Activated T-helper 1 cell treated with anti-CD3 and anti-CD28 coated beads, Interleukin-12 subunit alpha, Interleukin-12 subunit beta, Interleukin-2, Interleukin-4 antibody, amounts not matched to agents 30 ng/mL and 10 ng/mL and 1 ng/mL, durations not matched to agents 14 hours and 24 hours and 36 hours (primary cell): ENCODE results near the gene TEX22. TPM values are rescaled to one million over a fixed set of nuclear protein-coding genes. Genes with fewer than 3 reads are reported as not detected.

ENCODE experiments used
- DNase-seq: peaks from one replicate; pipeline ENCODE4 v3.0.0; 2021; ENCODE audit warnings: low spot score
- H3K27ac Mint-ChIP-seq: one replicate; pipeline ENCODE4 v1.8.0; 2021; ENCODE audit warnings: mild to moderate bottlenecking, mixed read lengths
- H3K27me3 Mint-ChIP-seq: one replicate; pipeline ENCODE4 v1.8.0; 2022; ENCODE audit warnings: mild to moderate bottlenecking, moderate library complexity, mixed read lengths; ENCODE audit not compliant: insufficient read depth
- H3K36me3 Mint-ChIP-seq: one replicate; pipeline ENCODE4 v1.8.0; 2021; ENCODE audit warnings: low read depth, mixed read lengths
- H3K4me1 Mint-ChIP-seq: one replicate; pipeline ENCODE4 v1.8.0; 2021; ENCODE audit warnings: low read depth, mixed read lengths
- H3K4me3 Mint-ChIP-seq: one replicate; pipeline ENCODE4 v1.8.0; 2021; ENCODE audit warnings: mild to moderate bottlenecking, moderate library complexity, mixed read lengths
- H3K9me3 Mint-ChIP-seq: one replicate; pipeline ENCODE4 v1.8.0; 2021; ENCODE audit warnings: mixed read lengths
- intact Hi-C: fragments of 100-400 bp; cut with micrococcal nuclease; formaldehyde crosslinking; loops from one replicate; pipeline ENCODE4 v1.15.1; 2024
- total RNA-seq: library from RNA; stranded (reverse); gene quantifications from 2 replicates; pipeline ENCODE4 v1.2.3, GENCODE V29; 2022

TEX22 gene
- total RNA-seq, 1 donor from 2014 or later = 7.4 TPM

DNA sequence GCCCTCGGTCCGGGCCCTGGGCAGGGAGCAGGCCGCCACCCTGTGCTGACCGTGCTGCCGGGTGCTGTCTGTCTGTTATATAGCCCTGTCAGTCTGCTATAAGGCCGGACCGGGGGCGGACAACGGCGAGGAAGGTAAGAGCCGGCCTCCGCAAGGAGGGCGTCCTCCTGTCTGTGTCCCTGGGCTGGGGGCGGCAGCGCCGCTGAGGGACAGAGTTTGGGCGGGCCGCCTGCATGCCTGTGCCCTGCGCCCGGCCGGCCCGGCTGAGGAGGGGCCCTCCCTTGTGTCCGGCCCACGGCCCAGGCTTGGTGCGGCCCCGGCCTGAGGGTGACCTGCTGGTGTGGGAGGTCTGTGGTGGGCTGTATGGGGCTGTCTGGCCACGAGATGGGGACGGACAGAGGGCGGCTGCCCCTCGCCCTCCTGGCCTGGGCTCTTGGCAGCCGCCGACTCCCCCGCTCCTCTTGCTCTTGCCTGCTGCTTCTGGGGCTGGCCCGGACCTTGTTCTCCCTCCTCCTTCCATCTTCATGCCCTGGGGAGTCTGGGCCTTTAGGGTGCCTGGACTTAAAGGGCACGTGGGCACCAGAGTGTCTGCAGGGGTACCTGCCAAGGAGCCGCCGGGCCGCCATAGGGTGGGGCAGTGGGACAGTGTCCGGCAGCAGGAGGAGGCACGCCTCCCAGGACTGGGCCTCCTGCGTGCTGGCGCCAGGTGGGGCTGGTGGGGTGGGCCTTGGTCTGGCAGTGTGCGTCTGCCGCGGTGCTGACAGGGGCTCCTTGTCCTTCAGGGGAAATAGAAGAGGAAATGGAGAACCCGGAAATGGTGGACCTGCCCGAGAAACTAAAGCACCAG lies 51.2 kb downstream of the TEX22 start:
- Mint-ChIP-seq H3K36me3 (peaks cover 2% of the 10 kb centered on the region), H3K9me3 (no peaks in the 10 kb centered on the region), H3K27me3 (no peaks in the 10 kb centered on the region), H3K27ac (no peak overlapping the region), H3K4me1 (no peaks in the 10 kb centered on the region), H3K4me3 (no peak overlapping the region)
- no peak for DNase-seq
- intact Hi-C loops = no loop called here

DNA sequence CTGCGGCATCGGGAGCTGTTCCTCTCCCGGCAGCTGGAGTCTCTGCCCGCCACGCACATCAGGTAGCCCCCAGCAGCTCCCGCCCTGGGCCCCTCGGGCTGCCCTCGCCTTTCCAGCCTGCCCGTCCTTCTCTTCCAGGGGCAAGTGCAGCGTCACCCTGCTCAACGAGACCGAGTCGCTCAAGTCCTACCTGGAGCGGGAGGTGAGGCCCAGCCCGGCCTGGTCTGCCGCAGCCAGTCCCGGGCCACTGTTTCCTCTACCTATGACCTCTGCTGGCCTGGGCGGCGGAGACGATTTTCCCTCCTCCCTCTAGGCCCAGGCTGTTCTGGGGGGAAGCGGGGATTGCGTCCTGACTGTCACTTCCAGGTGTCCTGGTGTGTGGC lies 51.8 kb downstream of the TEX22 start:
- H3K27ac Mint-ChIP-seq = no peak overlapping the region
- no peaks in the 10 kb centered on the region for H3K9me3 Mint-ChIP-seq
- no peaks in the 10 kb centered on the region for H3K4me1 Mint-ChIP-seq
- intact Hi-C loops = no loop called here
- H3K36me3 Mint-ChIP-seq = peaks cover 2% of the 10 kb centered on the region
- no peaks in the 10 kb centered on the region for H3K27me3 Mint-ChIP-seq
- no peak for DNase-seq
- H3K4me3 Mint-ChIP-seq = no peak overlapping the region

DNA sequence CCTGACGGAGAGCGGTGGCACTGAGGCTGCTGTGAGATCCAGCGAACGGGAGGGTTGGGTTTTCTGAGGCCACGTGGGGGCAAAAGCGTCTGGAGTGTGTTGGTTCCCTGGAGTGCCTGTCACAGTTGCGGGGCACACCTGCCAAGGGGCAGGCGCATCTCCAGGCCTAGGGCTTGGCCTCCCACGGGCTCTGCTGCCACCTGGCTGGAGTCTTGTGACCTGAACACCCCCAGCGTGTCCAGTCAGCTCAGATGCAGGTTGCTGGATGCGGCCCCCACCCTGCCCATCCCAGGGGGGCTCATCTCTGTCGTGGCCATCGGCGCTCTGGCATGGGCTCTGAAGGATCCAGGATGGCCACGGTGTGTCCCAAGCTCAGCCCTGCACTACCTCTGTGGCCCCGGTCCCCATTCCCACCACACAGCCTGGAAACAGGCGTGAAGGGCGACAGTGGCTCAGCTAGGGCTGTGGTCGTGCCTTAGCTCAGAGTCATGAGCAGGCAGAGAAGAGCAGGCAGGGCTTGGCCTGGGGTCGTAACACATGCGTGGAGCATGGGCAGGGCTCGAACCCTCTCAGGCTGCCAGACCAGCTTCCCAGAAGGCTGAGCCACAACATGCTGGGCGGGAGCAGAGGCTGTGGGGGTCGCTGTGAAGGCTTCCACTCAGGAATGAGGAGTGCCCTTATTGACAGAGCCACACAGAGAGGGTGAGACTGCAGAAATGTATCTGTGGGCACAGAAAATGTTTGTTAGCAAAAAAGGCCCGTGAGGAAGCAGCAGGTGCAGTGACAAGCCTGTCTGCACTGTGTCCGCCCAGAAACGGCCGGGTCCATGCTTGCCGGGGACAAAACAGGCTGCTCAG lies 52.8 kb downstream of the TEX22 start:
- DNase-seq = no peak
- peaks cover 2% of the 10 kb centered on the region for H3K36me3 Mint-ChIP-seq
- no peaks in the 10 kb centered on the region for H3K27me3 Mint-ChIP-seq
- no peak overlapping the region for H3K4me3 Mint-ChIP-seq
- H3K4me1 Mint-ChIP-seq = no peaks in the 10 kb centered on the region
- H3K9me3 Mint-ChIP-seq = no peaks in the 10 kb centered on the region
- intact Hi-C loops = no loop called here
- no peak overlapping the region for H3K27ac Mint-ChIP-seq

DNA sequence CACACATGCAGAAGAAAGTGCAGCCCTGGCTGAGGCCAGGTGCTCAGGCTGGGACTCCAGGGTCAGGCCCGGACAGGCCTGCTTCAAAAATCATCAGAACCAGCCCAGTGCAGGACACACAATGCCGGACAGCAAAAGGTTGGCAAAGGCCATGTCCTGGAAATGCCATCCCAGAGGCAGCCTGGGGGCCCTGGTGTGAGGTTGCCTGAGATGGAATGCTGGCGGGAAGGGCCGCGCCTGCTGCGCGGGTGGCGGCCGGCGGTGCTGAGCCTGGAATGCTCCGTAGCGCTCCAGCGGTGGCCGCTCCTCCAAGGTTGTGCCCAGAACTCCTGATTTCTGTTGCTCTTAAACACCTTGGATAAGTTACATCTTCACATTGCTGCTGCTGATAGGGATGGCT lies 54.6 kb downstream of the TEX22 start:
- no peaks in the 10 kb centered on the region for H3K9me3 Mint-ChIP-seq
- H3K27me3 Mint-ChIP-seq = no peaks in the 10 kb centered on the region
- H3K36me3 Mint-ChIP-seq = peaks cover 2% of the 10 kb centered on the region
- no peak overlapping the region for H3K4me3 Mint-ChIP-seq
- no peaks in the 10 kb centered on the region for H3K4me1 Mint-ChIP-seq
- intact Hi-C loops = no loop called here
- no peak for DNase-seq
- no peak overlapping the region for H3K27ac Mint-ChIP-seq

DNA sequence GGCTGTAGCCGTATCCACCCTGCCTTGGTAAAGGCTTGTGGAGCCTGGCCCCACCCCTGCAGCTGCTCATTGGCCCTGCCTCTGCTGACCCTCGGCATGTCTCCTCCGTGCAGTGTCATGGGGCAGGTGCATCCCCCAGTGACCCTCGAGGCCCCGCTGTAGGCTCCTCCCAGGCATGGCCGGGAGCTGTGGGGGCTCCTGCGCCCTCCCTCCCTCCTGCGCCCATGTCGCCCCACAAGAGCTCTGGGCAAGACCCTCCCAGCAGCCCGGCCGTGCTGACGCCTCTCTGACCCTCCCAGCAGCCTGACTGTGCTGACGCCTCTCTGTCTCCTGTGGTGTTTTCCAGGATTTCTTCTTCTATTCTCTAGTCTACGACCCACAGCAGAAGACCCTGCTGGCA lies 55.5 kb downstream of the TEX22 start:
- intact Hi-C loops = no loop called here
- Mint-ChIP-seq H3K4me1 (no peaks in the 10 kb centered on the region), H3K27ac (no peak overlapping the region), H3K4me3 (no peak overlapping the region), H3K27me3 (no peaks in the 10 kb centered on the region), H3K9me3 (no peaks in the 10 kb centered on the region), H3K36me3 (peaks cover 2% of the 10 kb centered on the region)
- no peak for DNase-seq

DNA sequence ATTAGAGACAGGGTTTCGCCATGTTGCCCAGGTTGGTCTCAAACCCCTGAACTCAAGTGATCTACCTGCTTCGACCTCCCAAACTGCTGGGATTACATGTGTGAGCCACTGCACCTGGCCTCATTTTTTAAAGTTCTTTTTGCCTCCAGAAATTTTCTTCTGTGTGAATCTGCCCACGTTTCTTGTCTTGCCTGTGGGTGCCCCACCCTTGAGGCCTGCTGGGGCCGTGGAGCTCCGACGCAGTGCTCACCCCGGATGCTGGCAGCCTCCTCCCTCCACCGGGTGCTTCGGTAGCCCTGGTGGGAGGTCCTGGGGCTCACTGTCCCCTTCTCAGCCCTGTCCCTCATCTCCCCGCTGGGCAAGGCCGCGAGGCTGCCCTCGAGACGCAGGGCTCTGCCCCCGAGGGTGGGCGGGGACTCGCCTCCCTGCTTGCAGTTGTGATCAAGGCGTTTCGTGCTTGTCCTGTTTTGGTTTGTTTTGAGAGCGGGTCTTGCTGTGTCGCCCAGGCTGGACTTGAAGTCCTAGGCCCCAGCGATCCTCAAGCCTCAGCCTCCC lies 56.8 kb downstream of the TEX22 start:
- intact Hi-C loops = no loop called here
- H3K4me3 Mint-ChIP-seq = no peak overlapping the region
- no peaks in the 10 kb centered on the region for H3K9me3 Mint-ChIP-seq
- no peak overlapping the region for H3K27ac Mint-ChIP-seq
- no peaks in the 10 kb centered on the region for H3K27me3 Mint-ChIP-seq
- H3K4me1 Mint-ChIP-seq = no peaks in the 10 kb centered on the region
- no peak for DNase-seq
- H3K36me3 Mint-ChIP-seq = peaks cover 2% of the 10 kb centered on the region

DNA sequence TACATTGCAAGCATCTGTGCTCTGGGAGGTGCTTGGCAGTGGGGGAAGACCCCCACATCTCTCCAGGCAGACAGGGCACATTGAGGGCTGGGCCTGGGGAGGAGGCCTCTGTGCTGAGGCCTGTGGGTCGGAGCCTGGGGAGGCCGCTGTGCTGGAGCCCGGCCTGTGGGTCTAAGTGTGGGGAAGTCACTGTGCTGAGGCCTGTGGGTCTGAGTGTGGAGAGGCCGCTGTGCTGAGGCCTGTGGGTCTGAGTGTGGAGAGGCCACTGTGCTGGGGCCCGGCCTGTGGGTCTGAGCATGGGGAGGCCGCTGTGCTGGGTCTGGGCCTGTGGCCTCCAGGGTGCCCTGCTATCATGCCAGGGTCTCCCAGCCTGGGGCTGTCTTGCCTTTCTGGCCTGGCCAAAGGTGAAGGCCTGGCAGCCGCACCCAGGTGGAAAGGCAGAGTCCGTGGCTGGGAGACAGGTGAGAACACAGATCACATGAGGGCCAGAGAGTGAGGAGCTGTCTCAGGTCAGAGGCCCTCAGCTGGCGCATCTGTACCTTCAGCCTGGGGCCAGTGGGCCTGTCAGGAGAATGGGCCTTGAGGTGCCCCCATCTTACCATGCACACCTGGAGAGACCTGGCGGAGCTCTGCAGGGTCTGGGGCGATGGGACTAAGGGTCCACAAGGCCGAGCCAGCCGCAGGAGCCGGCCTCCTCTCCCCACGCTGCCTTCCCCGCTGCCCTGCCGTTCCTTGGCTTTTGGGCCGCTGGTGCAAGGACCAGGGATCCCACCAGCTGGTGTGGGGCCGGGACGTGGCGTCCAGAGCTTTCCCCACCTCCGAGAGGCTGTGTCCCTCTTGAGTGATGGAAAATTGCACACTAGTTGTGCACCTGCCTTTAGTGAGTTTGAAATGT lies 57.7 kb downstream of the TEX22 start:
- no peaks in the 10 kb centered on the region for H3K4me1 Mint-ChIP-seq
- intact Hi-C loops = no loop called here
- DNase-seq = no peak
- no peak overlapping the region for H3K4me3 Mint-ChIP-seq
- no peaks in the 10 kb centered on the region for H3K27me3 Mint-ChIP-seq
- no peaks in the 10 kb centered on the region for H3K9me3 Mint-ChIP-seq
- peaks cover 4% of the 10 kb centered on the region for H3K36me3 Mint-ChIP-seq
- no peak overlapping the region for H3K27ac Mint-ChIP-seq

DNA sequence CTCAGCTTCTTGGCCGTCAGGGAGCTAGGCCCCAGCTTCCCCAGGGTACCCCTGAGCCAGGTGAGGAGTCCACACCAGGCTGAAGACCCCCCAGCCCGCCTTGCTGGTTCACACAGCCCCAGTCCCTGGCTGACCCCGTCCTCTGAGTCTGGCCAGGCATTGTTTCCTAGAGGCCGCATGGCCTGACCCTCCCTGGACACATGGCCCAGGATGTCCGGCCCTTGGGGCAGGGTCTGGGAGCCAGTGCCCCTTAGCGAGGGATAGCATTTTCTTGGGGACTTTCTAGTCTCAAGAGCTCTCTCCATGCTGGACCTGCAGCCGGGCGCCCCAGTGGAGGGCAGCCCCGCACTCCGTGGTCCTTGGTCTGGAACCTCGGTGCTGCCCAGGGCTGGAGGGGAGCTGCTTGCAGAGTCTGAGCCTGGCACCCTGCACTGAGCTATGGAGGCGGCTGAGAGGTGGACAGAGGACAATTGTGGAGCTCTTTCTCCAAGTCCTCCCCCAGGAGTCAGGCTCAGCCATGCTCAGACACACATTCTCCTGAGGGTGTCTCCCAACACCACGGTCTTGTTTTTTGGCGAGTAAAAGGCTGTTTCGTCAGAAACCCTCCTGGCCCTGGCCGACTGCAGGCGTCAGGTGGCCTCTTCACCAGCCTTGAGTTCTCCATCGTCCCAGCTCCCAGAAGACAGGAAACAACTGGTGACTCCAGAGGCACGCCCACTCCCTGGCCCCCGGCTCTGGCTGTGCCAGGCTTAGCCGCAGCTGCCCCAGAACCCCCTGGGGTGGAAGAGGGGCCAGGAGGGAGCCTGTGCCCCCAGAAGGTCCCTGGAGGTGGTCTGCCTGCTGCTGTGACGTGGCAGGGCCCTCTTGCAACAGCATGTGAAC lies 58.6 kb downstream of the TEX22 start:
- Mint-ChIP-seq H3K36me3 (peaks cover 3% of the 10 kb centered on the region), H3K27me3 (no peaks in the 10 kb centered on the region), H3K4me3 (no peak overlapping the region), H3K4me1 (no peaks in the 10 kb centered on the region), H3K9me3 (no peaks in the 10 kb centered on the region), H3K27ac (no peak overlapping the region)
- no peak for DNase-seq
- intact Hi-C loops = no loop called here

DNA sequence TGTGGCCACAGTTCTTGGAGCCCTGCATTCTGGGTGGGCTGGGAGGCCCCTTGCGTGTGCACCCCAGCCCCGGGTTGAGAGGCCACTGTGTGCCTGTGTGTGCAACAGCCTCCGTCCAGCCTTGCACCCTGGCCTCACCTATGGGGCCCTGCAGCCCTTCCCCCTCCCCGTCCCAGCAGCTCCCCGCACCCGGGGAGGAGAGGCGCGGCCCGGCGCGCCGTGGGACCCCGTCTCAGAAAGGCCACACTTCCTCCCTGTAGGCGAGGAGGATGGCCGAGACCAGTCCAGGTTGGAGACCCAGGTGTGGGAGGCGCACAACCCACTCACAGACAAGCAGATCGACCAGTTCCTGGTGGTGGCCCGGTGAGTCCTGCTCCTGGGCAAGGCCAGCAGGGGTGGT lies 59.7 kb downstream of the TEX22 start:
- Mint-ChIP-seq H3K36me3 (peaks cover 3% of the 10 kb centered on the region), H3K4me3 (no peak overlapping the region), H3K4me1 (no peaks in the 10 kb centered on the region), H3K27me3 (no peaks in the 10 kb centered on the region), H3K9me3 (no peaks in the 10 kb centered on the region), H3K27ac (no peak overlapping the region)
- intact Hi-C loops = no loop called here
- no peak for DNase-seq

DNA sequence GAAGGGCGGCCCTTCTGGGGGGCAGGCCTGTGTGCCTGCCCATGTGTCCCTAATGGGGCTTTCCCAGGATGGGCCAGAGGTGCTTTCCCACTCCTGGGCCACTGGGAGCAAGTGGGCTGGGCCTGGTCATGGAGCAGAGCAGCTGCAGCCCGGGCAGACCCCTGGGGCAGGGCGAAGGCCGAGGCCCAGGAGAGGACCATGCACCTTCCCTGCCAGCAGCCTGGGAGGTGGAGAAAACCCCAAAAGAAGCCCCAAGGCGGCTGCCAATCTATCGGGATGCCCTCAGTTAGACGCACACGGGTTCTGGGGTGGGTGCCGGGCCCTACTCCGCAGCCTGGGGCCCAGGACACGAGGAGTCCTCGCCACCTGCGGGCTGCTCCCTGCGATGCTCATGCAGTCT lies 60.2 kb downstream of the TEX22 start:
- Mint-ChIP-seq H3K9me3 (no peaks in the 10 kb centered on the region), H3K4me1 (no peaks in the 10 kb centered on the region), H3K27ac (no peak overlapping the region), H3K27me3 (no peaks in the 10 kb centered on the region), H3K4me3 (no peak overlapping the region), H3K36me3 (peaks cover 5% of the 10 kb centered on the region)
- intact Hi-C loops = no loop called here
- no peak for DNase-seq

DNA sequence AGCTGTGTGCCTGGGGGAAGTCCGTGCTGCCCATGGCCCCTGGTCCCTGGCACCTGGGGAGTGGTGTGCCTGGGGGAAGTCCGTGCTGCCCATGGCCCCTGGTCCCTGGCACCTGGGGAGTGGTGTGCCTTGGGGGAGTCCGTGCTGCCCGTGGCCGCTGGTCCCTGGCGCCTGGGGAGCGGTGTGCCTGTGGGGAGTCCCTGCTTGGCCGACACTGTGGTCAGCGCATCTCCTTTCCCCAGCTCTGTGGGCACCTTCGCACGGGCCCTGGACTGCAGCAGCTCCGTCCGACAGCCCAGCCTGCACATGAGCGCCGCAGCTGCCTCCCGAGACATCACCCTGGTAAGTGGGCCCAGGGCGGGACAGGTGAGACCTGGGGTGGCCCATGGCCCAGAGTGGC lies 61.8 kb downstream of the TEX22 start:
- Mint-ChIP-seq H3K27me3 (no peaks in the 10 kb centered on the region), H3K36me3 (peaks cover 5% of the 10 kb centered on the region), H3K4me1 (no peaks in the 10 kb centered on the region), H3K4me3 (no peak overlapping the region), H3K27ac (no peak overlapping the region), H3K9me3 (no peaks in the 10 kb centered on the region)
- no peak for DNase-seq
- intact Hi-C loops = no loop called here

DNA sequence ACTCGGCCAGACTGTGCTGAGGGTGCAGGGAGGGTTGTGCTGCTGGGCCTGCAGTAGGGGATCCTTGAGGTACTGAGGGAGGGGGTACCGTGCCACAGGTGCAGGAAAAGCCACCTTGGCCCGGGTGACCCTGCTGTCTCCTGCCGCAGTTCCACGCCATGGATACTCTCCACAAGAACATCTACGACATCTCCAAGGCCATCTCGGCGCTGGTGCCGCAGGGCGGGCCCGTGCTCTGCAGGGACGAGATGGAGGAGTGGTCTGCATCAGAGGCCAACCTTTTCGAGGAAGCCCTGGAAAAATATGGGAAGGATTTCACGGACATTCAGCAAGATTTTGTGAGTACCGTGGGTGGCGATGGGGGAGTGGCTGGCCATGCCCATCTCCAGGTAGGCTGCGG lies 62.3 kb downstream of the TEX22 start:
- Mint-ChIP-seq H3K36me3 (peaks cover 5% of the 10 kb centered on the region), H3K4me3 (no peak overlapping the region), H3K27ac (no peak overlapping the region), H3K9me3 (no peaks in the 10 kb centered on the region), H3K4me1 (no peaks in the 10 kb centered on the region), H3K27me3 (no peaks in the 10 kb centered on the region)
- DNase-seq = no peak
- intact Hi-C loops = no loop called here
